GM12878 (cell line): ENCODE measurements around the gene FOSL1. TPM values are rescaled to one million over a fixed set of nuclear protein-coding genes. Genes with fewer than 3 reads are reported as not detected.

ENCODE experiments used
- BMI1 ChIP-seq: fragments of 450-650 bp; IDR thresholded peaks from 2 replicates; pipeline ENCODE4 v1.6.1; 2016; ENCODE audit warnings: mild to moderate bottlenecking, moderate library complexity, borderline replicate concordance
- BRCA1 ChIP-seq: IDR thresholded peaks from 2 replicates; pipeline ENCODE4 v1.6.1; 2011; ENCODE audit warnings: low read depth, low read length, improper control_type of control experiment
- EZH2 ChIP-seq: IDR thresholded peaks from 2 replicates; pipeline ENCODE4 v1.6.1; 2012; ENCODE audit warnings: low read depth, mild to moderate bottlenecking, control low read depth, inconsistent platforms, low read length, borderline replicate concordance; ENCODE audit not compliant: control insufficient read depth
- GATAD2B ChIP-seq: fragments of 450-650 bp; conservative IDR thresholded peaks from 2 replicates; pipeline ENCODE4 v1.6.1; 2017; ENCODE audit warnings: low read depth, mild to moderate bottlenecking, moderate library complexity
- NRF1 ChIP-seq: conservative IDR thresholded peaks from 2 replicates; pipeline ENCODE4 v1.6.1; 2011; ENCODE audit warnings: mild to moderate bottlenecking, low read depth, low read length, improper control_type of control experiment
- PAX8 ChIP-seq: fragments of 450-650 bp; IDR thresholded peaks from 2 replicates; pipeline ENCODE4 v1.6.1; 2017; ENCODE audit warnings: mild to moderate bottlenecking, moderate library complexity
- POLR2AphosphoS5 ChIP-seq: IDR thresholded peaks from 2 replicates; pipeline ENCODE4 v1.6.1; 2011; ENCODE audit warnings: mild to moderate bottlenecking, low read length, inconsistent platforms
- POU2F2 ChIP-seq: IDR thresholded peaks from 3 replicates; pipeline ENCODE4 v1.6.1; 2011; ENCODE audit warnings: low read depth, mild to moderate bottlenecking, low read length, borderline replicate concordance
- RB1 ChIP-seq: fragments of 450-650 bp; formaldehyde crosslinking; IDR thresholded peaks from 2 replicates; pipeline ENCODE4 v1.6.1; 2017; ENCODE audit warnings: mild to moderate bottlenecking, borderline replicate concordance
- SIX5 ChIP-seq: IDR thresholded peaks from 2 replicates; pipeline ENCODE4 v1.6.1; 2011; ENCODE audit warnings: mild to moderate bottlenecking, low read depth, low read length, moderate library complexity; ENCODE audit not compliant: severe bottlenecking
- SMC3 ChIP-seq: IDR thresholded peaks from 2 replicates; pipeline ENCODE4 v1.6.1; 2011; ENCODE audit warnings: low read length, improper control_type of control experiment, borderline replicate concordance
- TCF7 ChIP-seq: IDR thresholded peaks from 2 replicates; pipeline ENCODE4 v1.6.1; 2014; ENCODE audit warnings: antibody characterized with exemption, borderline replicate concordance
- ZNF207 ChIP-seq: fragments of 450-650 bp; IDR thresholded peaks from 2 replicates; pipeline ENCODE4 v1.6.1; 2014; ENCODE audit warnings: antibody characterized with exemption, mild to moderate bottlenecking, borderline replicate concordance
- ZNF622 ChIP-seq: fragments of 450-650 bp; IDR thresholded peaks from 2 replicates; pipeline ENCODE4 v1.6.1; 2017; ENCODE audit warnings: mild to moderate bottlenecking, inconsistent platforms
- ZZZ3 ChIP-seq: IDR thresholded peaks from 2 replicates; pipeline ENCODE4 v1.6.1; 2011; ENCODE audit warnings: low read depth; ENCODE audit not compliant: control insufficient read depth, insufficient read length
- polyA plus RNA-seq, 11 experiments: library from polyadenylated mRNA; depleted of rRNA in 4 of 11; unstranded in 6 of 11; stranded (reverse) in 5 of 11; fragments of >200 nt; fragmentation: Nextera tagmentation in 4 of 11; fragmentation: Illumina TruSeq in 1 of 11; extraction: Ambion mirVana in 4 of 11; extraction: Trizol in 1 of 11; gene quantifications; 1 replicate in 1 of 11; 2 replicates in 10 of 11; pipeline versions ENCODE4 v1.2.1 to v1.2.3, GENCODE V29; 2011 to 2016; ENCODE audit warnings: inconsistent platforms in 2 of 11, missing spikeins in 2 of 11, low read depth in 1 of 11
- total RNA-seq, 4 experiments: library from RNA; depleted of rRNA in 3 of 4; stranded (reverse); fragments of >200 nt in 3 of 4; fragmentation: Illumina TruSeq in 1 of 4; extraction: Trizol in 1 of 4; gene quantifications; 2 replicates each; pipeline versions ENCODE4 v1.2.1 to v1.2.3, GENCODE V29; 2013 to 2021
- TF ChIP-seq, protein P1 (sequence below), 3 experiments: IDR thresholded peaks in 2 of 3; conservative IDR thresholded peaks in 1 of 3; 2 replicates each; pipeline ENCODE4 v1.5.1; 2011; ENCODE audit warnings: low read depth in 3 of 3, low read length in 3 of 3, mild to moderate bottlenecking in 3 of 3, control low read depth in 2 of 3, moderate library complexity in 2 of 3, inconsistent platforms in 1 of 3, mixed read lengths in 1 of 3; ENCODE audit not compliant: control insufficient read depth in 2 of 3, insufficient read depth in 1 of 3; ENCODE audit errors: extremely low read depth in 1 of 3
- TF ChIP-seq, protein P2 (sequence below): fragments of 450-650 bp; IDR thresholded peaks from 2 replicates; pipeline ENCODE4 v1.6.1; 2017; ENCODE audit warnings: mild to moderate bottlenecking, moderate library complexity
- TF ChIP-seq, protein P3 (sequence below): fragments of 450-650 bp; formaldehyde crosslinking; IDR thresholded peaks from 2 replicates; pipeline ENCODE4 v1.4.0; 2020; ENCODE audit warnings: mild to moderate bottlenecking, moderate library complexity
- TF ChIP-seq, protein P4 (sequence below): IDR thresholded peaks from 2 replicates; pipeline ENCODE4 v1.6.1; 2012; ENCODE audit warnings: low read depth, low read length, improper control_type of control experiment

The FOSL1 gene
- total and polyA plus RNA-seq, 10 of the 15 experiments (the other 5 are each of a cell fraction or from before 2014, with no cell fraction given) = 0.82 to 5.4 (median 2.1) TPM

DNA sequence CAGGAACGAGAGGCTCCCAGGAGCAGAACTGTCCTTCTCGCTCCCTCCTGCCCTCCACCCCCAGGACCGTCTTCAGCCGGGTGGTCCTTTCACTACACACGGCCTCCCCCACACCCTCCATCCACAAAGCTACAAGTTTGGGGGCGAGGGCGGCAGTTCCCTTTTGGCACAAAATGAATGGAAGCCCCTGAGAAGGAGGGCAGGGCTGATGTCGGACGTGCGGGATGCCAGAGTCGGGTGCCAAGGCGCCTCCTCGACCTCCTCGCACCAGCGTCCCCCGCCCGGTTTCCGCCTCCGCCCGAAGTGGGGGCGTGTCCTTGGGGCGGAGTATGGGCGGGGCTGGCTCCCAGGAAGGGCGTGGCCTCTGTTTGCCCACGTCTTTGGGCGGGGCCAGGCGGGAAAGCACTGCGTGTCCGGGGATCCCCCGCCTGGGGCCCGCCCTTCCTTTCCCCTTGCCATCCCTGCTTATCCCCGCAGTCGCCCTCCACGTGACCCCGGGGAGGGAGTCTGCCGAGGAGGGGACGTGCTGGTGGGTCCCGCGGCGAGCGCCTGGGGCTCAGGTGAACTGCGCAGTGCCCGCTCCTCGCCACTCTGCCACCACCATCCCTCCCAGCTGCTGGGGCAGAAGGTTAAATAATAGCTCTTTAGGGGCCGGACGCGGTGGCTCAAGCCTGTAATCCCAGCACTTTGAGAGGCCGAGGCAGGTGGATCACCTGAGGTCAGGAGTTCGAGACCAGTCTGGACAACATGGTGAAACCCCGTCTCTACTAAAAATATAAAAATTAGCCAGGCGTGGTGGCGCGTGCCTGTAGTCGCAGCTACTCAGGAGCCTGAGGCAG is 26.7 kb downstream of the FOSL1 start (continued):
- no peak for TF ChIP-seq POU2F2
- TF ChIP-seq, protein P1, sequence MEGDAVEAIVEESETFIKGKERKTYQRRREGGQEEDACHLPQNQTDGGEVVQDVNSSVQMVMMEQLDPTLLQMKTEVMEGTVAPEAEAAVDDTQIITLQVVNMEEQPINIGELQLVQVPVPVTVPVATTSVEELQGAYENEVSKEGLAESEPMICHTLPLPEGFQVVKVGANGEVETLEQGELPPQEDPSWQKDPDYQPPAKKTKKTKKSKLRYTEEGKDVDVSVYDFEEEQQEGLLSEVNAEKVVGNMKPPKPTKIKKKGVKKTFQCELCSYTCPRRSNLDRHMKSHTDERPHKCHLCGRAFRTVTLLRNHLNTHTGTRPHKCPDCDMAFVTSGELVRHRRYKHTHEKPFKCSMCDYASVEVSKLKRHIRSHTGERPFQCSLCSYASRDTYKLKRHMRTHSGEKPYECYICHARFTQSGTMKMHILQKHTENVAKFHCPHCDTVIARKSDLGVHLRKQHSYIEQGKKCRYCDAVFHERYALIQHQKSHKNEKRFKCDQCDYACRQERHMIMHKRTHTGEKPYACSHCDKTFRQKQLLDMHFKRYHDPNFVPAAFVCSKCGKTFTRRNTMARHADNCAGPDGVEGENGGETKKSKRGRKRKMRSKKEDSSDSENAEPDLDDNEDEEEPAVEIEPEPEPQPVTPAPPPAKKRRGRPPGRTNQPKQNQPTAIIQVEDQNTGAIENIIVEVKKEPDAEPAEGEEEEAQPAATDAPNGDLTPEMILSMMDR (IDR thresholded peaks at IDR 0.05 in 2 of 3, conservative IDR thresholded peaks at IDR 0.05 in 1 of 3; ENCODE audit: control insufficient read depth in 2 of 3, extremely low read depth in 1 of 3, insufficient read depth in 1 of 3, low read depth in 3 of 3, low read length in 3 of 3) = no peak
- TF ChIP-seq EZH2 = no peak
- no peak for TF ChIP-seq BRCA1
- TF ChIP-seq NRF1 = no peak
- TF ChIP-seq, protein P2, sequence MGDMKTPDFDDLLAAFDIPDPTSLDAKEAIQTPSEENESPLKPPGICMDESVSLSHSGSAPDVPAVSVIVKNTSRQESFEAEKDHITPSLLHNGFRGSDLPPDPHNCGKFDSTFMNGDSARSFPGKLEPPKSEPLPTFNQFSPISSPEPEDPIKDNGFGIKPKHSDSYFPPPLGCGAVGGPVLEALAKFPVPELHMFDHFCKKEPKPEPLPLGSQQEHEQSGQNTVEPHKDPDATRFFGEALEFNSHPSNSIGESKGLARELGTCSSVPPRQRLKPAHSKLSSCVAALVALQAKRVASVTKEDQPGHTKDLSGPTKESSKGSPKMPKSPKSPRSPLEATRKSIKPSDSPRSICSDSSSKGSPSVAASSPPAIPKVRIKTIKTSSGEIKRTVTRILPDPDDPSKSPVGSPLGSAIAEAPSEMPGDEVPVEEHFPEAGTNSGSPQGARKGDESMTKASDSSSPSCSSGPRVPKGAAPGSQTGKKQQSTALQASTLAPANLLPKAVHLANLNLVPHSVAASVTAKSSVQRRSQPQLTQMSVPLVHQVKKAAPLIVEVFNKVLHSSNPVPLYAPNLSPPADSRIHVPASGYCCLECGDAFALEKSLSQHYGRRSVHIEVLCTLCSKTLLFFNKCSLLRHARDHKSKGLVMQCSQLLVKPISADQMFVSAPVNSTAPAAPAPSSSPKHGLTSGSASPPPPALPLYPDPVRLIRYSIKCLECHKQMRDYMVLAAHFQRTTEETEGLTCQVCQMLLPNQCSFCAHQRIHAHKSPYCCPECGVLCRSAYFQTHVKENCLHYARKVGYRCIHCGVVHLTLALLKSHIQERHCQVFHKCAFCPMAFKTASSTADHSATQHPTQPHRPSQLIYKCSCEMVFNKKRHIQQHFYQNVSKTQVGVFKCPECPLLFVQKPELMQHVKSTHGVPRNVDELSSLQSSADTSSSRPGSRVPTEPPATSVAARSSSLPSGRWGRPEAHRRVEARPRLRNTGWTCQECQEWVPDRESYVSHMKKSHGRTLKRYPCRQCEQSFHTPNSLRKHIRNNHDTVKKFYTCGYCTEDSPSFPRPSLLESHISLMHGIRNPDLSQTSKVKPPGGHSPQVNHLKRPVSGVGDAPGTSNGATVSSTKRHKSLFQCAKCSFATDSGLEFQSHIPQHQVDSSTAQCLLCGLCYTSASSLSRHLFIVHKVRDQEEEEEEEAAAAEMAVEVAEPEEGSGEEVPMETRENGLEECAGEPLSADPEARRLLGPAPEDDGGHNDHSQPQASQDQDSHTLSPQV = no peak
- TF ChIP-seq, protein P3, sequence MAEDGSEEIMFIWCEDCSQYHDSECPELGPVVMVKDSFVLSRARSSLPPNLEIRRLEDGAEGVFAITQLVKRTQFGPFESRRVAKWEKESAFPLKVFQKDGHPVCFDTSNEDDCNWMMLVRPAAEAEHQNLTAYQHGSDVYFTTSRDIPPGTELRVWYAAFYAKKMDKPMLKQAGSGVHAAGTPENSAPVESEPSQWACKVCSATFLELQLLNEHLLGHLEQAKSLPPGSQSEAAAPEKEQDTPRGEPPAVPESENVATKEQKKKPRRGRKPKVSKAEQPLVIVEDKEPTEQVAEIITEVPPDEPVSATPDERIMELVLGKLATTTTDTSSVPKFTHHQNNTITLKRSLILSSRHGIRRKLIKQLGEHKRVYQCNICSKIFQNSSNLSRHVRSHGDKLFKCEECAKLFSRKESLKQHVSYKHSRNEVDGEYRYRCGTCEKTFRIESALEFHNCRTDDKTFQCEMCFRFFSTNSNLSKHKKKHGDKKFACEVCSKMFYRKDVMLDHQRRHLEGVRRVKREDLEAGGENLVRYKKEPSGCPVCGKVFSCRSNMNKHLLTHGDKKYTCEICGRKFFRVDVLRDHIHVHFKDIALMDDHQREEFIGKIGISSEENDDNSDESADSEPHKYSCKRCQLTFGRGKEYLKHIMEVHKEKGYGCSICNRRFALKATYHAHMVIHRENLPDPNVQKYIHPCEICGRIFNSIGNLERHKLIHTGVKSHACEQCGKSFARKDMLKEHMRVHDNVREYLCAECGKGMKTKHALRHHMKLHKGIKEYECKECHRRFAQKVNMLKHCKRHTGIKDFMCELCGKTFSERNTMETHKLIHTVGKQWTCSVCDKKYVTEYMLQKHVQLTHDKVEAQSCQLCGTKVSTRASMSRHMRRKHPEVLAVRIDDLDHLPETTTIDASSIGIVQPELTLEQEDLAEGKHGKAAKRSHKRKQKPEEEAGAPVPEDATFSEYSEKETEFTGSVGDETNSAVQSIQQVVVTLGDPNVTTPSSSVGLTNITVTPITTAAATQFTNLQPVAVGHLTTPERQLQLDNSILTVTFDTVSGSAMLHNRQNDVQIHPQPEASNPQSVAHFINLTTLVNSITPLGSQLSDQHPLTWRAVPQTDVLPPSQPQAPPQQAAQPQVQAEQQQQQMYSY (CRISPR knock-in tag) = no peak
- TF ChIP-seq, protein P4, sequence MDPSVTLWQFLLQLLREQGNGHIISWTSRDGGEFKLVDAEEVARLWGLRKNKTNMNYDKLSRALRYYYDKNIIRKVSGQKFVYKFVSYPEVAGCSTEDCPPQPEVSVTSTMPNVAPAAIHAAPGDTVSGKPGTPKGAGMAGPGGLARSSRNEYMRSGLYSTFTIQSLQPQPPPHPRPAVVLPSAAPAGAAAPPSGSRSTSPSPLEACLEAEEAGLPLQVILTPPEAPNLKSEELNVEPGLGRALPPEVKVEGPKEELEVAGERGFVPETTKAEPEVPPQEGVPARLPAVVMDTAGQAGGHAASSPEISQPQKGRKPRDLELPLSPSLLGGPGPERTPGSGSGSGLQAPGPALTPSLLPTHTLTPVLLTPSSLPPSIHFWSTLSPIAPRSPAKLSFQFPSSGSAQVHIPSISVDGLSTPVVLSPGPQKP = no peak
- TF ChIP-seq GATAD2B = peak; percentile 73
- TF ChIP-seq RB1 = peak; percentile 53; the same call in 1 of the 2 replicates
- TF ChIP-seq PAX8 = no peak
- TF ChIP-seq POLR2AphosphoS5 = peak; percentile 39; the same call in 1 of the 2 replicates
- no peak for TF ChIP-seq SMC3
- TF ChIP-seq SIX5 = no peak
- TF ChIP-seq ZZZ3 = no peak
- TF ChIP-seq TCF7 = no peak
- TF ChIP-seq BMI1 = no peak
- TF ChIP-seq ZNF207 = peak; percentile 64
- TF ChIP-seq ZNF622 = no peak
